ENCODE results near the gene STARD8. TPM values are rescaled to one million over a fixed set of nuclear protein-coding genes. Genes with fewer than 3 reads are reported as not detected.

Gene STARD8
- total RNA-seq, 2 donors from 2014 or later = 13.2 to 15.2 TPM

DNA sequence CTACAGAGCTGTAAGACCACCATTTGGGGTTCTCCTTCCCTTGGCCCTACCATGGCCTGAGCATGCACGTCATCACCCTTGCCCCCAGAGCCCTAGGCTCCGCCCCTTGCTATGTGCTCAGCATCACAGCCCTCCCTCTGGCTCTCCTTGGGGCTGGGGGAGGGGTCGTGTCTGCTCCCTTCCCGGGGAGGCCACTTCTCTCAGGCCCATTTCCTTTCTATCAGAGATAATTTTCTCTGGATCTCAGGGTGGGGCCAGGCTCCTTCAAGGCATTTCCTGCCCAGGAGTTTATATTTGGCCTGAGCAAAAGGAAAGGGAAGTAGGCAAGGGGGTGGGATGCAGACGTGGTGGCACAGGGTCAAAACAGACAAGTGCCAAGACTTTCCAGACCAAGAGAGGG lies 55.9 kb downstream of the STARD8 start:
- peak; percentile 12 to 51 for ATAC-seq
- DNase-seq = peak; percentile 64
- intact Hi-C loops (cut with DNase I) = loop anchor here in 1 of 2 donors (10.0 kb wide), 1 partner anchor 189 kb away; no protein-coding TSS in a partner anchor

- intact Hi-C loops (cut with DNase I) = loop anchor here in 1 of 2 donors (10.0 kb wide), 1 partner anchor 189 kb away; no protein-coding TSS in a partner anchor
- peak; percentile 2 for DNase-seq
- ATAC-seq = peak in 1 of 2 donors; percentile 14
These were observed 56.4 kb downstream of the STARD8 start for GRCh38 chrX:68703846-68704245.

GRCh38 chrX:68705986-68706385 lies 58.5 kb downstream of the STARD8 start:
- intact Hi-C loops (cut with DNase I) = loop anchor here in 1 of 2 donors (10.0 kb wide), 1 partner anchor 191 kb away; no protein-coding TSS in a partner anchor
- no peak for ATAC-seq

GRCh38 chrX:68708503-68709290 lies 61.2 kb downstream of the STARD8 start:
- intact Hi-C loops (cut with DNase I) = loop anchor here in 1 of 2 donors (10.0 kb wide), 1 partner anchor 194 kb away; no protein-coding TSS in a partner anchor
- no peak for ATAC-seq
- no peak for DNase-seq

More at GRCh38 chrX:68705986-68706385, 58.5 kb downstream of the STARD8 start:
- DNase-seq = peak; percentile 2

- peak; percentile 78 to 79 for ATAC-seq
- DNase-seq = peak; percentile 32
- intact Hi-C loops (cut with DNase I) = loop anchor here in 1 of 2 donors (5.0 kb wide), 2 partner anchors 199 to 514 kb away; no protein-coding TSS in a partner anchor
These were observed 63.6 kb downstream of the STARD8 start for GRCh38 chrX:68710870-68711576.

DNA sequence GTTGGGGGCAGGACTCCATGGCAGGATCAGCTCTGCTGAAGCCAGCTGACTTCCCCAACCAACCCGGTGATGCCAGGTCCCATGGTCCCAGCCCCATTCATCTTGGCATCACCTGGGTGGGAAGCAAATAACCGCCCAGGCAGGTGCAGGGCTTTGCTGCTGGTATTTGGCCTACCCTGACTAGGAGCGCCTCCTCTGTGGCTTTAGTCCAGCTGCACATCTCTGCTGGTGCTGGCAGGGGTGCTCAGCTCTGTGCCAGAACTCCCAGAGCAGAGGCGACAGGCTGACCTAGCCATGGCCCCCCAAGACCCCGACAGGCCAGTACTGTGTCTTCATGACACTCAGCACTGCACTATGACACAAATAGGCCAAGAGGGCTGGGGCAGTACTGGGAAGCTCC lies 64.4 kb downstream of the STARD8 start:
- intact Hi-C loops (cut with DNase I) = loop anchor here in 1 of 2 donors (5.0 kb wide), 2 partner anchors 200 to 515 kb away; no protein-coding TSS in a partner anchor
- DNase-seq (no peak), ATAC-seq (no peak)

DNA sequence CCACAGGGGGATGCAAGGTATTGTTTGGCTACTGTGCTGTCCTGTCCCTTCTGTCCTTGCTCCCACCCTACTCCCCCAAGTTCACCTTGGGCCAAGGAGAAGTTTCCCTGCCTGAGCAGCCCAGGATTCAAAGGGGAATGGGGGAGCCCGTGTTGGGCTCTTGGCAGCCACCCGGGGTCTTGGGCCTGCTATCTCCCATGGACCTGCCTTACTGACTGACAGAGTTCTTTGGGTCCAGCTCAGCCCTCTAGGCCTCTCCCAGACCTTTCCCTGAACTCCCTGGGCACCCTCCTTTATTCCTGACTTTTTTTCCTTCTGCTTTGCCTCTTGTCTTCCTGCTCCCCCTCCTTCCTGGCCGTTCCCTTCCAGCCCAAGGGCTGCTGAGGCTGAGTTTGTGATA lies 67.4 kb downstream of the STARD8 start:
- ATAC-seq (no peak), DNase-seq (no peak)
- intact Hi-C loops (cut with DNase I) = loop anchor here in 1 of 2 donors (5.0 kb wide), 2 partner anchors 203 to 518 kb away; no protein-coding TSS in a partner anchor

GRCh38 chrX:68717196-68717595 lies 69.7 kb downstream of the STARD8 start:
- intact Hi-C loops (cut with DNase I) = no loop called here
- no peak for DNase-seq
- ATAC-seq = no peak

DNA sequence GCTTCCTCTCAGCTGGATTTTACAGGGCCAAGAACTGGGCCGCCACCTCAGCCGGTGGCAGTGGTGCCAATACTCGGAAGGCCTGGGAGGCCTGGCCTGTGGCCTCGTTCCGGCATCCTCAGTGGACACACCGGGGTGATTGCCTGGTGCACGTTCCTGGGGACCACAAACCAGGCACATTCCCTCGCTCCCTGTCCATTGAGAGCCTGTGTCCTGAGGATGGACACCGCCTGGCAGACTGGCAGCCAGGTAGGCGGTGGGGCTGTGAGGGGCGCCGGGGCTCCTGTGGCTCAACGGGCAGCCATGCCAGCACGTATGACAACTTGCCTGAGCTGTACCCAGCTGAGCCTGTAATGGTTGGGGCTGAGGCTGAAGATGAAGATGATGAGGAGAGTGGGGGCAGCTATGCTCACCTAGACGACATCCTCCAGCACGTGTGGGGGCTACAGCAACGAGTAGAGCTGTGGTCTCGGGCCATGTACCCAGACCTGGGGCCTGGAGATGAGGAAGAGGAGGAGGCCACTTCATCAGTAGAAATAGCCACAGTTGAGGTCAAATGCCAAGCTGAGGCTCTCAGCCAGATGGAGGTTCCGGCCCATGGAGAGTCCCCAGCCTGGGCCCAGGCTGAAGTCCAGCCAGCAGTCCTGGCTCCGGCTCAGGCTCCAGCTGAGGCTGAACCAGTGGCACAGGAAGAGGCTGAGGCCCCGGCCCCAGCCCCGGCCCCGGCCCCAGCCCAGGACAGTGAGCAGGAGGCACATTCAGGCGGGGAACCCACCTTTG lies 70.4 kb downstream of the STARD8 start:
- intact Hi-C loops (cut with DNase I) = no loop called here
- DNase-seq = no peak
- ATAC-seq = no peak

- no peak for DNase-seq
- ATAC-seq = no peak
- intact Hi-C loops (cut with DNase I) = no loop called here
These were observed 71.0 kb downstream of the STARD8 start for GRCh38 chrX:68718443-68718820.

DNA sequence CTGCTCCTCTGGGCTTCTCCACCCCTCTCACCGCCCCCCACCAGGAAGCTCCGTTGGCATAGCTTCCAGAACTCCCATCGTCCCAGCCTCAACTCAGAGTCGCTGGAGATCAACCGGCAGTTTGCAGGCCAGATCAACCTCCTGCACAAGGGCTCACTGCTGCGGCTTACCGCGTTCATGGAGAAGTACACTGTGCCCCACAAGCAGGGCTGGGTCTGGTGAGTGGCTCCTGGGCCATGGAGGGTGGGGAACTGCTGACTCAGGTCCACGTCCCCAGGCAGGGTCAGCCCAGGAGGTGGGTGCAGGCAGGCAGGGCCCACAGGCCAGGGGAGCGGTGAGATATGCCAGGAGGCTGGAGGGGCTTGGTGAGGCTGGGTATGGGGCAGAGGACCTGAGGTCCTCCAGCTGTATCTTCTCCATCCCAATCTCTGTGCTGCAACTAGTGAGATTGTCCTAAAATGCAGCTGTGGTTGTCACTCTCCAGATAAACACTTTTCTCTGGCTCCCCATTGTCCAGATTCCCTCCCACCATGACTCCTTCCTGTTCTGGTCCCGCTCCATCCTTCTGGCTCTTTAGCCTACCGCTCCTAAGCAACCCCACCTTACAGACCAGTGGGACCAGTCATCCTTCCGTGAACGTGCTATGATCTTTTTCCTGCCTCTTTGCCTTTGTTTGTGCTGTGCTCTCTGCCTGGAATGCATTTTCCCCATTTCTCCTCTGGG lies 71.9 kb downstream of the STARD8 start:
- intact Hi-C loops (cut with DNase I) = no loop called here
- ATAC-seq (no peak), DNase-seq (no peak)

GRCh38 chrX:68719904-68720614 lies 72.6 kb downstream of the STARD8 start:
- ATAC-seq = peak in 1 of 2 donors; percentile 40

GRCh38 chrX:68720851-68721250 lies 73.4 kb downstream of the STARD8 start:
- DNase-seq (no peak), ATAC-seq (no peak)
- intact Hi-C loops (cut with DNase I) = no loop called here

More at GRCh38 chrX:68719904-68720614, 72.6 kb downstream of the STARD8 start:
- no peak for DNase-seq
- intact Hi-C loops (cut with DNase I) = no loop called here

GRCh38 chrX:68721546-68721945 lies 74.1 kb downstream of the STARD8 start:
- DNase-seq (no peak), ATAC-seq (no peak)
- intact Hi-C loops (cut with DNase I) = no loop called here

DNA sequence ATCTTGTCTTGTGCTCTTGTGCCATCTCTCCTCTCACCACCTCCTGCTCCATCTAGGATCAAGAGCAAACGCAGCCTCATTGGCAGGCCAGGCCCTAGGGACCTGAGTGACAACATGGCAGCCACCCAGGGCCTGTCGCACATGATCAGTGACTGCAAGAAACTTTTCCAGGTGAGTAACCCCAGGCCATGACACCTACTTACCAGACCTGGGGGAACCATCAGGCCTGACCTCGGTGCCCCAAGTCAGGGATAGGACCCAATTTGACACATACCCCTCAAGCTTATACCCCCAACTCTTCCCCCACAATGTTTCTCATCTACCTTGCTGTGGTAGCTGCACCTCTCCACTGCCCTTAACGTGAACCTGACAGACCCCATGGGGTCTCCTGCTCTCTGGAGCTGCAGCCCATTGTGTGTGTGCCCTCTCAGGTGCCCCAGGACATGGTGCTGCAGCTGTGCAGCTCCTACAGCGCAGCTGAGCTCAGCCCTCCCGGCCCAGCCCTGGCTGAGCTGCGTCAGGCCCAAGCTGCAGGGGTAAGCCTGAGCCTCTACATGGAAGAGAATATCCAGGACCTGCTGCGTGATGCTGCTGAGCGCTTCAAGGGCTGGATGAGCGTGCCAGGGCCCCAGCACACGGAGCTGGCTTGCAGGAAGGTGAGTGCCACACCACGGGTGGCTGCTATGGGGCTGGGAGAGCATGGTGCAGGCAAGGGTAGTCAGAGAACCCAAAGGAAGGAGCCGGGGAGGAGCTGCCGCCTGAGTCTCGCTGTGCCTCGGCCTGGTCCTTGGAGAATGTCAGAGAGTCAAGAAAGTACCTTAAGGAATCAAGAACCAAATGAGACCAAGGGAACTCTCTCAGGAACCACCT lies 74.8 kb downstream of the STARD8 start:
- intact Hi-C loops (cut with DNase I) = no loop called here
- ATAC-seq (no peak), DNase-seq (no peak)

DNA sequence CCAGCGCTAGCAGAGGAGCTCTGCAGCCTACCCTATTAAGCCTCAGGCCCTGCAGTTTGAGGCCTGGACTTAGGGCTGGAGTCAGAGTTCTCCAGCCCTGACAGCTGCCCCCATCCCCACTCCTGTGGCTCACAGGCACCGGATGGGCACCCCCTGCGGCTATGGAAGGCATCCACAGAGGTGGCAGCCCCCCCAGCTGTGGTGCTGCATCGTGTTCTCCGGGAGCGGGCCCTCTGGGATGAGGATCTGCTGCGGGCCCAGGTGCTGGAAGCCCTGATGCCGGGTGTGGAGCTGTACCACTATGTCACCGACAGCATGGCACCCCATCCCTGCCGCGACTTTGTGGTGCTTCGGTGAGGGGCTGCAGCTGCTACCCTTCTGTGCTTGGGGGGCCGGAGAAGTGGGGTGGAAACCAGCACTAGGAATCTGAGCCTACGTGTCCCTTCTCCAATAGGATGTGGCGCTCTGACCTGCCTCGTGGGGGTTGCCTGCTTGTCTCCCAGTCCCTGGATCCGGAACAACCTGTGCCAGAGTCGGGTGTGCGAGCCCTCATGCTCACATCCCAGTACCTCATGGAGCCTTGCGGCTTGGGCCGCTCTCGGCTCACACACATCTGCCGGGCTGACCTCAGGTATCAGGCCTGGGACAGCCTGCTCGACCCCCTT lies 76.2 kb downstream of the STARD8 start:
- ATAC-seq = no peak
- intact Hi-C loops (cut with DNase I) = no loop called here
- no peak for DNase-seq
